Stimulated activated CD8-positive, alpha-beta memory T cell treated with anti-CD3 and anti-CD28 coated beads, Interleukin-4, amount 100 ng/mL, for 1 hour (primary cell): ENCODE measurements around the gene TMEM222.

Experiments used
- DNase-seq, 2 donors: peaks; one replicate each; pipeline ENCODE4 v3.0.0-alpha.2; 2020; ENCODE audit warnings: low read depth in 2 of 2, low spot score in 1 of 2

The TMEM222 gene

GRCh38 chr1:27306071-27306470, 15.9 kb upstream of the TMEM222 start:
- DNase-seq = no peak

DNA sequence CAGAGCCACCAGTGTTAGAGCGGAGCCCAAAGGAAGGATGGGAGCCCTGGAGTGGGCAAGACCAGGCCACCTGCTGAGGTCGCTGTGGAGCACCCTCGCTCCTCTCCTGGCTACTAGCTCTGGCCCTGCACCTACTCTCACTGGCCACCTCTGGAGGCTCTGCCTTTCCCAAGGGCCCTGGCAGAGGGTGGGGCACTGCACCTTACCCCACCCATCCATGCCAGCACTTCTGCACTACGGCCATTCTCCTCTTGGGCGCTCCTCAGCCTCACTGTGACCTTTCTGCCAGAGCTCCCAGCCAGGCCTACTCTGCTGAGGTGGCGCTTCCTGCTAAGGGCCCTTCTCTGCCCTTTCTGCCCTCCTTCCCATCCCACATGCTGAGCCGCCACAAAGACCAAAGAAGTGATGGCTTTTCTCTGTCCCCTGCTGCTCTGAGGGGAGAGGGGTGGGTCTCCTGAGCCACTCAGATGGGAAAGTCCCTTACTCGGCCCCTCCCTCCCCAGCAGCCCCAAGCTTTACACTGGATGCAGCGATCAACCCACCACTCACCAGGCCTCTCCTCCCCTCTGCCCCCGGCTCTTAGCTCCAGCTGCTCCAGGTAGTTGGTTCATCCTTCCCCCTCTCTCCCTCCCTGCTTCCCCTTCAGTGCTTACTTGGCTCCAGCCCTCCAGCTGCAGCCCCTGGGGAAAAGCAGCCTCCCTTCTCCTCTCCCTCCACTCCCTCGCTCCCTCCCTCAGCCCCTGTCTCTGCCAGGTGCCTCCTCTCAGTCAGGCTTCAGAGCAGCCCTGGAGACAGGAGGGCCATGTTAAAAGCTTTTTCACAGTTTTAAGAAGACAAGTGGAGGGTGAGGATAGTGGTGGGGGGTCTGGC, 14.8 kb upstream of the TMEM222 start:
- no peak for DNase-seq

DNA sequence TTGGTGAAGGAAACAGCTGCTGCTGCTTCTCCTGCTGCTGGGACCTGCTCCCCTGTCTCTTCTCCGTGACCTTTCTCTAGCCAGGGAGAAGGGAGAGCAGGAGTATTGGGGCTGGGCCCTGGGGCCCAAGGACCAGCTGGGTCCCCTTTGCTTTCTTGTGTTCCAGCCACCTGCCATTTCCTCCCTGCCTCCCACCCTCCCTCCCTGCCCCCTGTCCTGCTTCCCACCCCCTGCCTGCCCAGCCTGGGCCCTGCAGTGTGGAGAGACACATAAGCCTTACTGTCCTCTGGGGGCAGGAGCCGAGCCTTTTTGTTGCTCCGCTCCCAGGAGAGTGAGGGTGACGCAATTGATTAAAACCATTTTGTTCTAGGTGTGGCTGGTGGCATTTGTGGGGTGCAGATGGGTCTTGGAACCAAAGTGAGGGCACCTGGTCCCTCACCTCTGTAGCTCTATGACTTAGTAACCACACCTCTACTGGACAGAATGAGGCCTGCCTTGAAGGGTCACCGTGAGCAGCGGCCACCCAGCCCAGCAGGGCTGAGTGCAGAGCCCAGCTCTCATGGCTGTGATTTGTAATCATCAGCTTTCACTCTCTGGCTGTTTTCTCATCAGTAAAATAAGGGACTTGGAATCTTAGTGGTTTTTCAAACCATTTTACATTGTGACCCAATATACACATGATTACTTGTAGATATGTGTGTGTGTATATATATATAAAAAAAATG, 13.9 kb upstream of the TMEM222 start:
- no peak for DNase-seq

- no peak for DNase-seq
These were observed 7.8 kb upstream of the TMEM222 start for GRCh38 chr1:27314169-27314568.

- DNase-seq = no peak
These were observed 7.2 kb upstream of the TMEM222 start for GRCh38 chr1:27314737-27315136.

GRCh38 chr1:27316860-27317259, 5.1 kb upstream of the TMEM222 start:
- DNase-seq = no peak

- DNase-seq = no peak
These were observed 3.8 kb upstream of the TMEM222 start for GRCh38 chr1:27318136-27318535.

DNA sequence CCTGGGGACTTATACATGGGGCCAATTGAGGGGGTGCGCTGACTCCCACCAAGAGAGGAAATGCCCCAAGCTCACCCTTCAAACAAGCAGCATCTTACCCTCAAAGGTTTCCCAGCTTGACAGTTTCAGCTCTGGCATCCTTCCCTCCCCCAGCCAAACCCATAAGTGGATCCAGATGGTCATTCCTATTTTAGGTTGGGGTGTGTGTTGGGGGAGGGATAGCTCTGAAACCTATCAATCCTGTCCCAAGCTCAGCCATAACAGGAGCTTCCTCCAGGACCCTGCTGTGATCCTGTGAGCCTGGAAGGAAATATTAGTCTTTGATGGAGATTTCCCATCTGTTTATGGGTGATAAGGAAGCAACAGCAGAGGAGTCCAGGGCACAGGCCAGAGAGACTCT, 3.4 kb upstream of the TMEM222 start:
- no peak for DNase-seq

- DNase-seq = no peak
These were observed 742 bp downstream of the TMEM222 start for GRCh38 chr1:27322569-27323240.

- DNase-seq = no peak
These were observed 3.3 kb downstream of the TMEM222 start for GRCh38 chr1:27325286-27325685.

DNA sequence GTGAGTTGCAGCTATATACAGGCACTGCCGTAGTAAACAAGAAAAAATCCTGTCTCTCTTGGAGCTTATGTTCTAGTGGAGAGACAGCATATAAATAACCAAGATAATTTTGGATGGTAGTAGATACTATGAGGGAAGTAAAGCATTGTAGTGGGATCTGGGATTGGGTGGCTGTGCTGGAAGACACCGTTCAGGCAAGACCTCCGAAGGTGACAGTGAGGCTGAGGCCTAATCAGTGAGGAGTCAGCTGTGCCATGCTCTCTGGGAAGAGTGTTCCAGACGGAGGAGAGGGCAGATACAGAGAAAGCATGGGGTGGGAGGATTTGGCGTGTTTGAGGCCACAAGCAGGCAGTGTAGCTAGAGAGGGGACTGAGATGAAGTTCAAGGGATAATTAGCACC, 6.0 kb downstream of the TMEM222 start:
- DNase-seq = no peak

- no peak for DNase-seq
These were observed 8.8 kb downstream of the TMEM222 start for GRCh38 chr1:27330786-27331185.

DNA sequence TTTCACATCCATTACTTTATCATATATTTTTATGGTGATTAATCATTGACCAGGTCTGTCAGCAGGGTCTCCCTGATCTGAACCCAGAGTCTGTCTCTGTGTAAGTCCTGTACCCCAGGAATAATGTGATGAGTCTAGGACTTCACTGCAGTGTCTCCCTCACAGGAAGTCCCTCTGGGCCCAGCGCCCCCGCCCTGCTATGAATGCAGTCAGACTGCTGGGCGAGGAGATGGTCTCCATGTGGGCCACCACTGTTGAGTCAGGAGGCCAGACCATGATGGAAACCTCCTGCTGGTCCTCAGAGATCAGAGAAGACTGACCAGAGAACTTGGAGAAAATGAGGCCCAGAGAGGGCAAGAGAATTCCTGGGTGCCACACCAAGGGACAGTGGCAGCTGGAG, 9.5 kb downstream of the TMEM222 start:
- no peak for DNase-seq

DNA sequence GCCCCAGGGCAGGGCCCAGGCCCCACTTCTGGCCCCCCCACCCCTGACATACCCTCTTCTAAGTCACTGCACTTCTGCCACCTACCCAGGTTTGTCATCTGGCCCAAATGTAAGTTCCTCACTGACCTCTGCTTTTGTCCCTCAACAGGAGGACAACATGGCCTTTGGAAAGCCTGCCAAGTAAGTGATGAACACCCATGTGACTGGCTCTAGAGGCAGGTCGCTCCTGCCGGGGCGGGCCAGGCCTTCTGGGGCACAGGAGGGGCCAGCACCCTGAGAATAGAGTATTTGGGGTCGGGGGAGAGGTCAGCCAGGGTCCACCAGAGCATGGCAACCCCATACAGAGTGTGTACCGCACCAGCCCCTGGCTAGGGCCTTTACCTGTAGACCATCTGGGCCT, 10.0 kb downstream of the TMEM222 start:
- DNase-seq = no peak

DNA sequence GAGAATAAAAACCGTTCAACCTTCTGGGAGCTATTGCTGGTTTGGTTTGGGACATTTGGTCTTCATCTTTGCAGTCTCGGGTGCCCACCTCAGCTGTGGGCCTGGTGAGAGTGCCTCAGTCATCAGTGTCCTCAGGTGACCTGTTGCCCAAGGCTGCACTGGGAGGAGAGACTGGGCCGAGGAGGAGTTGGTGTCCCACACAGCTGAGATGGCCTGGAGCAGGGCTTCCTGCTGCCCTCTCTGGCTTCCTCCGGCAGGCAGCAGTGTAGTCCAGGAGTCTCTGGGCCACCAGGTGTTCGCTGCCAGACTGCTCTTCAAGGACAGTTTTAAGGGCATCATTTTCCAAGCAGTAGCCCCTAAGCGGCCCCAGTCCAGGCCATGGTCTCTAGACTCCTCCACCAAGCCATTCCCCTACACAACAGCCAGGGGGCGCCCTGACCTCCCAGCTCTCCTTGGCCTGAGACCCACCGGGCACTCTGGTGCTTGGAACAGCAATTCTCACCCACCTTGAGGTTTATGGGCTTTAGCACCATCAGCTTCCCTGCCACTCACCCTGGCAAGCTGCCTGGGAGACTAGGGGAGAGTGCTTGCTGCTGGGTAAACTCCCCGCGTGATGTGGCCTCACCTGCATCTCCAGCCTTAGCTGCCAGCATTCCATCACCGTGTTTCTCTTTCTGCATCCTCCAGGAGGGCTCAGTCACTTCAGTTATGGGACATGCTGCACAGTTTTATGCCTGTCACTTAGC, 10.7 kb downstream of the TMEM222 start:
- no peak for DNase-seq

DNA sequence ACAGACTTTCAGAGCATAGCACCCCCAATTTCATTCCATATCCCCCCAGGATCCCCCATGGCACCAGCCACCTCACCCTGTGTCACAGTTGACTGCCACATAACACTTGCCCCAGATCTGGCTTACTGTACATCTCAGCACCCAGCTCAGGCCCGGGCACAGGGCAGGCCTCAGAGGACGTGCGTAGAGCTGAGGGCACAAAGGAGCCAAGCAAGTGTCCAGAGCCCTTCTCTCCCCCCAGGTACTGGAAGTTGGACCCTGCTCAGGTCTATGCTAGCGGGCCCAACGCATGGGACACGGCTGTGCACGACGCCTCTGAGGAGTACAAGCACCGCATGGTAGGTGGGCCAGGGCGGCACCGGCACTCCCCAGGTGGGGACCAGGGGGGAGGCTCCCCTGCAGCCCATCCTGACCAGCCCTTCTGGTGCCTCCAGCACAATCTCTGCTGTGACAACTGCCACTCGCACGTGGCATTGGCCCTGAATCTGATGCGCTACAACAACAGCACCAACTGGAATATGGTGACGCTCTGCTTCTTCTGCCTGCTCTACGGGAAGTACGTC, 11.8 kb downstream of the TMEM222 start:
- no peak for DNase-seq

GRCh38 chr1:27335506-27336422, 13.8 kb downstream of the TMEM222 start:
- no peak for DNase-seq

- no peak for DNase-seq
These were observed 14.8 kb downstream of the TMEM222 start for GRCh38 chr1:27336756-27337155.

DNA sequence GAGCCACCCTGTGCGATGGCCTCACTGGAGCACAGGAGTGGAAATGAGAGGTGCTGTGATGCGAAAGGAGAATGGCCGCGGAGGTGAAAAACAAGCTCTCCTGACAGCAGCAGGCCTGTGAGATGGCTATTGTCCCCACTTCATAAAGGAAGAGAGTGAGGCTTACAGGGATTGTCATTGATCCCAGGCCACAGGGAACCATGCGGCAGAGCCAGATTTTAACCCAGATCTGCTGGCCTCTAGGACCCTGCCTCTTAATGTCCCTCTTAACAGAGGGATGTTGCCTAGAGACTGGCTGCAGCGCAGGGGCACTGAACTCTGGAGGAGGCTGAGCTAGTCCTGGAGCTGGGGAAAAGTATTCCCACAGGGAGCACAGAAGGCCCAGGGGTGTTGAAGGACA, 16.8 kb downstream of the TMEM222 start:
- DNase-seq = no peak

- DNase-seq = no peak
These were observed 17.2 kb downstream of the TMEM222 start for GRCh38 chr1:27339213-27339612.
